Sigmoid colon (tissue), 7 donors: ENCODE data around the gene SLF2. TPM values are rescaled to one million over a fixed set of nuclear protein-coding genes. Genes with fewer than 3 reads are reported as not detected.

Source experiments
- DNase-seq: peaks from one replicate; pipeline ENCODE4 v3.0.0-alpha.2; 2019
- H3K27ac ChIP-seq, 4 donors: fragments of 200-600 bp; sonication (generic); one replicate each; pipeline ENCODE4 v1.5.1; 2016 to 2019; ENCODE audit warnings: mild to moderate bottlenecking in 1 of 4
- H3K27me3 ChIP-seq, 3 donors: fragments of 200-600 bp; sonication (generic); one replicate each; pipeline ENCODE4 v1.5.1; 2019; ENCODE audit warnings: mild to moderate bottlenecking in 1 of 3
- H3K36me3 ChIP-seq, 4 donors: fragments of 200-600 bp; sonication (generic); one replicate each; pipeline ENCODE4 v1.5.1; 2016 to 2019
- H3K4me1 ChIP-seq, 4 donors: fragments of 200-600 bp; sonication (generic); one replicate each; pipeline ENCODE4 v1.5.1; 2017 to 2019
- H3K4me3 ChIP-seq, 4 donors: fragments of 200-600 bp; sonication (generic); one replicate each; pipeline ENCODE4 v1.5.1; 2017 to 2019; ENCODE audit warnings: mild to moderate bottlenecking in 2 of 4, moderate library complexity in 1 of 4
- H3K9me3 ChIP-seq, 4 donors: fragments of 200-600 bp in 3 of 4; sonication (generic) in 3 of 4; one replicate each; pipeline versions ENCODE4 v1.5.1 to v1.6.1; 2013 to 2019
- CTCF ChIP-seq, 4 experiments: fragments of 450-650 bp in 3 of 4; fragments of 200-600 bp in 1 of 4; IDR thresholded peaks; one replicate each; pipeline ENCODE4 v1.5.1; 2016 to 2019; ENCODE audit warnings: antibody characterized with exemption in 4 of 4, mild to moderate bottlenecking in 3 of 4, moderate library complexity in 2 of 4
- EP300 ChIP-seq, 4 donors: sonication (generic); formaldehyde crosslinking; IDR thresholded peaks; one replicate each; pipeline ENCODE4 v1.6.1; 2017; ENCODE audit warnings: antibody characterized with exemption in 4 of 4
- POLR2A ChIP-seq, 2 donors: fragments of 450-650 bp; IDR thresholded peaks; one replicate each; pipeline ENCODE4 v1.6.1; 2016; ENCODE audit warnings: antibody characterized with exemption in 2 of 2, mild to moderate bottlenecking in 2 of 2, moderate library complexity in 2 of 2
- POLR2AphosphoS5 ChIP-seq, 4 donors: sonication (generic); formaldehyde crosslinking; IDR thresholded peaks; one replicate each; pipeline ENCODE4 v1.6.1; 2017; ENCODE audit warnings: antibody characterized with exemption in 4 of 4
- WGBS, 2 donors: extraction: QIAGEN DNeasy Blood & Tissue Kit; methylation state at CpG; one replicate each; pipeline ENCODE4 v1.1.7; 2013; 5-methylcytosine and 5-hydroxymethylcytosine counted together
- intact Hi-C: fragments of 100-400 bp; cut with DNase I; formaldehyde crosslinking; loops from one replicate; pipeline ENCODE4 v1.15.1; 2023
- polyA plus RNA-seq, 3 donors: library from polyadenylated mRNA; stranded (reverse); fragments of 200-250 nt; gene quantifications; one replicate each; pipeline ENCODE4 v1.2.3, GENCODE V29; 2013
- total RNA-seq, 4 donors: library from RNA; depleted of rRNA; stranded (reverse); fragments of >200 nt; gene quantifications; one replicate each; pipeline ENCODE4 v1.1.0, GENCODE V29; 2016
- donor health status: healthy with polysubstance abuse.
- donor health status: Bipolar disorder and iron deficiency.
- donor health status: healthy.

Gene SLF2
- total and polyA plus RNA-seq, 7 donors = 3.2 to 49.9 (median 31.8) TPM

DNA sequence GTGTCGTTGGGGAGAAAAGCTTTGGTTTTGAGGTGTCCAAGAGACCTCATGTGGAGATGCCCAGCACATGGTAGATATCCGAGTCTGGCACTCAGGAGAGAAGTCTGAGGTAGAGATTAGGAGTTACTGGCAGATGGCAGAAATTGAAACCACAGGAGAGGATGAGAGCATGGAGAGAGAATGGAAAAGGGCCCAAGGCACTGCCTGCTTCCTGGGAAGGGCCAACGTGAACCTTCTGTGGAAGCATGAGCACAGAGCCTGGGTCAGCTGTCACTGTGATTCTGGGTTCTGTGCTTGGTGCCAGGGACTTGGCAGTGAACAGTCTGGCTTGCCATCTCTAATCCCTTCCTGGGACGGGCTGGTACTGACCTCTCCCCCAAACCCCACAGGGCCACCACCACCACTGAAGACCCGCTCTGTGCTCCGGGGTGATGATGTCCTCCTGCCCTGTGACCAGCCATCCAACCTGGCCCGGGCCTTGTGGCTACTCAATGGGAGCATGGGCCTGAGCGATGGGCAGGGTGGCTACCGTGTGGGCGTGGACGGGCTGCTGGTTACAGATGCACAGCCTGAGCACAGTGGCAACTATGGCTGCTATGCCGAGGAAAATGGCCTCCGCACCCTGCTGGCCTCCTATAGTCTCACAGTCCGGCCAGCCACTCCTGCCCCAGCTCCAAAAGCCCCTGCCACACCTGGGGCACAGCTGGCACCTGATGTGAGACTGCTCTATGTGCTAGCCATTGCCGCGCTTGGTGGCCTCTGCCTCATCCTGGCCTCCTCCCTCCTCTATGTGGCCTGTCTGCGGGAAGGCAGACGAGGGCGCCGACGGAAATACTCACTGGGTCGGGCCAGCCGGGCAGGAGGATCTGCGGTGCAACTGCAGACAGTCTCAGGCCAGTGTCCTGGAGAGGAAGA, 70.4 kb downstream of the SLF2 start:
- DNase-seq = peak; percentile 59
- Histone ChIP-seq H3K27me3 (no peaks in the 10 kb centered on the region), H3K4me3 (no peak overlapping the region), H3K4me1 (peaks cover 0 to 18% (median 16%) of the 10 kb centered on the region in 4 donors), H3K27ac (no peak overlapping the region), H3K9me3 (no peaks in the 10 kb centered on the region), H3K36me3 (peaks cover 5 to 46% (median 8%) of the 10 kb centered on the region in 4 donors)
- intact Hi-C loops = no loop called here
- TF ChIP-seq CTCF (IDR thresholded peaks at IDR 0.05) (no peak), EP300 (IDR thresholded peaks at IDR 0.05) (no peak), POLR2AphosphoS5 (IDR thresholded peaks at IDR 0.05) (no peak), POLR2A (IDR thresholded peaks at IDR 0.05) (no peak)
- whole genome bisulfite sequencing, 2 donors = 92% methylated on average over 24 of the region's 24 CpGs

DNA sequence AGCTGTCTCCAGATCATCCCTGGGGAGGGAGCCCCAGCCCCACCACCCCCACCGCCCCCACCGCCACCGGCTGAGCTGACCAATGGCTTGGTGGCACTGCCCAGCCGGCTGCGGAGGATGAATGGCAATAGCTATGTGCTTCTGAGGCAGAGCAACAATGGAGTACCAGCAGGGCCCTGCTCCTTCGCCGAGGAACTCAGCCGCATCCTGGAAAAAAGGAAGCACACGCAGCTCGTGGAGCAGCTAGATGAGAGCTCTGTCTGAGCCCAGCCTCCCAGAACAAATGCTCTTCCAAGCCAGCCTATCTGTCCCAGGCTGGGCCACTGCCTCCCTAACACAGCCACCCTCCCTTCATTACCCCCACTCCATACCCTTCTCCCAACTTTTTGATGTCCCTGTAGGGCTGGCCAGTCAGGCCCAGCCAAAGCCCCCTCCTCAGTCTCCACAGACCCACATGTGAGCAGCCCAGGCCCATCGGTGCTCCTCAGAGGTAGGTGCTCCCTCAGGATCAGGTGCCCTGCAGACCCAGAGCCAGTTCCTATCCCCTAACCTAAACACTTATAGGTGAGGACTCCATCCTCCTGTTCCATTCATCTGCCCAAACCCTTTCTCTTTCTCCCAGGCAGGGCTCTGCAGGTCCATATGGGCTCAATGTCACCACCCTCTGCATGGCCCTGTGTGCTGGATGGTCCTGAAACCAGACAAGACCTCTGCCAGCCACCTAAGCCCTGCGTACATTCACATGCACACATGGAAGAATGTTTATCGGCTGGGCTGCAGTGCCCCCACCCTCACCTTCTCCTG, 71.3 kb downstream of the SLF2 start:
- peak; percentile 45 for DNase-seq
- WGBS, 2 donors = 87 to 89% methylated on average over 13 of the region's 13 CpGs
- no peak overlapping the region for H3K4me3 ChIP-seq
- no peaks in the 10 kb centered on the region for H3K27me3 ChIP-seq
- H3K4me1 ChIP-seq = peaks cover 0 to 27% (median 23%) of the 10 kb centered on the region in 4 donors
- intact Hi-C loops = no loop called here
- H3K9me3 ChIP-seq = no peaks in the 10 kb centered on the region
- TF ChIP-seq CTCF (IDR thresholded peaks at IDR 0.05) (no peak), POLR2A (IDR thresholded peaks at IDR 0.05) (no peak), EP300 (IDR thresholded peaks at IDR 0.05) (no peak), POLR2AphosphoS5 (IDR thresholded peaks at IDR 0.05) (no peak)
- no peak overlapping the region for H3K27ac ChIP-seq
- H3K36me3 ChIP-seq = peaks cover 5 to 46% (median 8%) of the 10 kb centered on the region in 4 donors

GRCh38 chr10:100984672-100985177, 72.0 kb downstream of the SLF2 start:
- Histone ChIP-seq H3K27me3 (no peaks in the 10 kb centered on the region), H3K4me3 (no peak overlapping the region), H3K27ac (no peak overlapping the region), H3K36me3 (peaks cover 5 to 48% (median 8%) of the 10 kb centered on the region in 4 donors), H3K9me3 (no peaks in the 10 kb centered on the region), H3K4me1 (peaks cover 0 to 31% (median 24%) of the 10 kb centered on the region in 4 donors)
- TF ChIP-seq EP300 (IDR thresholded peaks at IDR 0.05) (no peak), POLR2AphosphoS5 (IDR thresholded peaks at IDR 0.05) (no peak), POLR2A (IDR thresholded peaks at IDR 0.05) (no peak), CTCF (IDR thresholded peaks at IDR 0.05) (no peak)
- WGBS, 2 donors = 82 to 84% methylated on average over 2 of the region's 2 CpGs
- DNase-seq = peak; percentile 40
- intact Hi-C loops = no loop called here

DNA sequence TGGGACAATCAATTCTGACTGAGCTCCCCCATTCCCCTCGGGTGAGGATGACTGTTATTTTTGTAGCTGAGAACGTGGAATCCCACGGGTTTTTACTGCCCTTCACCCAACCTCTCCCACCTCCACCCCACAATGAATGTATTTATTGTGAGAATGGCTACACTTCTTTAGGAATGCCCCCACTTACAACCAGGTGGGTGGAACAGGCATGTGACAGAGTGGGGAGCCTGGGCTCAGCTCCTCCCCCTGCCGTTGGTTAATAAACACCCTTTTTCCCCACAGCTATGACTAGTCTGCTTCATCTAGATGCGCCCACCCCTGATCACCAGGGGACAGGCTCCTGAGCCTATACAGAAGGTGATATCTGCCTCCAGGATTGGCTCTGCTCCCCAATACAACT, 72.6 kb downstream of the SLF2 start:
- WGBS, 2 donors = 52 to 71% methylated on average over 5 of the region's 5 CpGs
- Histone ChIP-seq H3K4me3 (no peak overlapping the region), H3K4me1 (peaks cover 0 to 31% (median 24%) of the 10 kb centered on the region in 4 donors), H3K27ac (no peak overlapping the region), H3K27me3 (no peaks in the 10 kb centered on the region), H3K36me3 (peaks cover 5 to 48% (median 8%) of the 10 kb centered on the region in 4 donors), H3K9me3 (no peaks in the 10 kb centered on the region)
- no peak for DNase-seq
- TF ChIP-seq POLR2AphosphoS5 (IDR thresholded peaks at IDR 0.05) (no peak), CTCF (IDR thresholded peaks at IDR 0.05) (no peak)
- intact Hi-C loops = no loop called here
